ENCODE results near the gene SYCE3. TPM values are rescaled to one million over a fixed set of nuclear protein-coding genes. Genes with fewer than 3 reads are reported as not detected.

The SYCE3 gene
- total RNA-seq, 1 experiment from 2014 or later: not detected

Other genes starting within 250 kb of the SYCE3 start
- gene DENND6B, start 235.9 kb downstream of the SYCE3 start, total RNA-seq (2014; rRNA removed; shearing (Covaris generic)): 0.06 and 0.47 TPM in 2 replicates
- gene PPP6R2, start 219.6 kb downstream of the SYCE3 start, total RNA-seq (2014; rRNA removed; shearing (Covaris generic)): 62.1 and 69.7 TPM in 2 replicates
- gene SBF1, start 87.9 kb downstream of the SYCE3 start, total RNA-seq (2014; rRNA removed; shearing (Covaris generic)): 77.0 and 87.9 TPM in 2 replicates
- 0.05 TPM in 1 of 2 replicates, not detected in the other for gene ADM2, start 81.4 kb downstream of the SYCE3 start, total RNA-seq (2014; rRNA removed; shearing (Covaris generic))
- gene MIOX, start 76.1 kb downstream of the SYCE3 start, total RNA-seq (2014; rRNA removed; shearing (Covaris generic)): not detected in 2 replicates
- 34.7 and 53.5 TPM in 2 replicates for gene LMF2, start 55.2 kb downstream of the SYCE3 start, total RNA-seq (2014; rRNA removed; shearing (Covaris generic))
- gene NCAPH2, start 54.7 kb downstream of the SYCE3 start, total RNA-seq (2014; rRNA removed; shearing (Covaris generic)): 106 and 113 TPM in 2 replicates
- gene SCO2, start 37.3 kb downstream of the SYCE3 start, total RNA-seq (2014; rRNA removed; shearing (Covaris generic)): 2.0 and 6.3 TPM in 2 replicates
- gene TYMP, start 32.9 kb downstream of the SYCE3 start, total RNA-seq (2014; rRNA removed; shearing (Covaris generic)): 3.2 and 12.6 TPM in 2 replicates
- 0.11 and 0.66 TPM in 2 replicates for gene KLHDC7B, start 17.0 kb downstream of the SYCE3 start, total RNA-seq (2014; rRNA removed; shearing (Covaris generic))
- 1.7 and 2.5 TPM in 2 replicates for gene CPT1B, start 15.5 kb upstream of the SYCE3 start, total RNA-seq (2014; rRNA removed; shearing (Covaris generic))
- 26.5 and 47.8 TPM in 2 replicates for gene CHKB, start 19.9 kb upstream of the SYCE3 start, total RNA-seq (2014; rRNA removed; shearing (Covaris generic))
- gene MAPK8IP2, start 37.9 kb upstream of the SYCE3 start, total RNA-seq (2014; rRNA removed; shearing (Covaris generic)): 0.03 TPM in 1 of 2 replicates, not detected in the other
- gene ARSA, start 65.2 kb upstream of the SYCE3 start, total RNA-seq (2014; rRNA removed; shearing (Covaris generic)): 20.2 and 22.7 TPM in 2 replicates
- gene SHANK3, start 109.9 kb upstream of the SYCE3 start, total RNA-seq (2014; rRNA removed; shearing (Covaris generic)): 0.22 and 0.53 TPM in 2 replicates
- gene ACR, start 175.3 kb upstream of the SYCE3 start, total RNA-seq (2014; rRNA removed; shearing (Covaris generic)): not detected in 2 replicates
- gene RABL2B, start 220.7 kb upstream of the SYCE3 start, total RNA-seq (2014; rRNA removed; shearing (Covaris generic)): 5.3 and 6.3 TPM in 2 replicates

All from SJSA1 (cell line).